Measurements from ENCODE around the gene DIAPH3.

DIAPH3 gene

GRCh38 chr13:59715611-59716010 lies 448.1 kb downstream of the DIAPH3 start:
- DNase-seq (ENCODE audit: low spot score), result no peak

GRCh38 chr13:59710996-59711701 lies 452.6 kb downstream of the DIAPH3 start:
- DNase-seq (ENCODE audit: low spot score), result no peak

- DNase-seq (ENCODE audit: low spot score), result no peak
Measured at GRCh38 chr13:59710416-59710815, 453.3 kb downstream of the DIAPH3 start.

- no peak for DNase-seq (ENCODE audit: low spot score)
Measured at GRCh38 chr13:59706101-59706976, 457.4 kb downstream of the DIAPH3 start.

- DNase-seq (ENCODE audit: low spot score), result no peak
Measured at GRCh38 chr13:59702269-59702668, 461.5 kb downstream of the DIAPH3 start.

GRCh38 chr13:59701261-59701660 lies 462.5 kb downstream of the DIAPH3 start:
- DNase-seq (ENCODE audit: low spot score), result no peak

GRCh38 chr13:59700281-59700680 lies 463.4 kb downstream of the DIAPH3 start:
- no peak for DNase-seq (ENCODE audit: low spot score)

- DNase-seq (ENCODE audit: low spot score), result no peak
Measured at GRCh38 chr13:59696271-59696670, 467.5 kb downstream of the DIAPH3 start.

GRCh38 chr13:59691501-59692066 lies 472.1 kb downstream of the DIAPH3 start:
- DNase-seq (ENCODE audit: low spot score), result no peak

- no peak for DNase-seq (ENCODE audit: low spot score)
Measured at GRCh38 chr13:59690857-59691500, 472.7 kb downstream of the DIAPH3 start.

- DNase-seq (ENCODE audit: low spot score), result no peak
Measured at GRCh38 chr13:59689057-59689456, 474.7 kb downstream of the DIAPH3 start.

GRCh38 chr13:59686798-59687394 lies 476.8 kb downstream of the DIAPH3 start:
- no peak for DNase-seq (ENCODE audit: low spot score)

GRCh38 chr13:59684105-59684504 lies 479.6 kb downstream of the DIAPH3 start:
- no peak for DNase-seq (ENCODE audit: low spot score)

- DNase-seq (ENCODE audit: low spot score), result no peak
Measured at GRCh38 chr13:59681636-59682311, 482.0 kb downstream of the DIAPH3 start.

GRCh38 chr13:59680429-59681024 lies 483.2 kb downstream of the DIAPH3 start:
- DNase-seq (ENCODE audit: low spot score), result no peak

GRCh38 chr13:59679254-59679653 lies 484.5 kb downstream of the DIAPH3 start:
- no peak for DNase-seq (ENCODE audit: low spot score)

GRCh38 chr13:59677966-59678814 lies 485.5 kb downstream of the DIAPH3 start:
- peak; percentile 14 for DNase-seq (ENCODE audit: low spot score)

- DNase-seq (ENCODE audit: low spot score), result no peak
Measured at GRCh38 chr13:59677430-59677829, 486.3 kb downstream of the DIAPH3 start.

- no peak for DNase-seq (ENCODE audit: low spot score)
Measured at GRCh38 chr13:59674616-59675015, 489.1 kb downstream of the DIAPH3 start.

- DNase-seq (ENCODE audit: low spot score), result no peak
Measured at GRCh38 chr13:59673286-59673685, 490.4 kb downstream of the DIAPH3 start.

Measured in germinal center (tissue), 1 donor.